NB4 (cell line): Measurements from ENCODE around the gene ADK.

Experiments used
- DNase-seq: peaks from one replicate; pipeline ENCODE4 v3.0.0; 2010; ENCODE audit warnings: low read depth
- H3K4me3 ChIP-seq: one replicate; pipeline ENCODE4 v1.5.1; 2011; ENCODE audit warnings: mild to moderate bottlenecking, low read depth, low read length, moderate library complexity
- MYC ChIP-seq: IDR thresholded peaks from 2 replicates; pipeline ENCODE4 v1.6.1; 2011; ENCODE audit warnings: low read depth, low read length
- POLR2A ChIP-seq: IDR thresholded peaks from 2 replicates; pipeline ENCODE4 v1.6.1; 2011; ENCODE audit warnings: mild to moderate bottlenecking; ENCODE audit not compliant: insufficient read length; ENCODE audit errors: extremely low read depth
- TF ChIP-seq, protein P1 (sequence below): IDR thresholded peaks from 2 replicates; pipeline ENCODE4 v1.6.1; 2011; ENCODE audit warnings: low read depth, low read length
- TF ChIP-seq, protein P2 (sequence below): IDR thresholded peaks from one replicate; pipeline ENCODE4 v1.5.1; 2012; ENCODE audit warnings: low read depth, low read length

Gene ADK

DNA sequence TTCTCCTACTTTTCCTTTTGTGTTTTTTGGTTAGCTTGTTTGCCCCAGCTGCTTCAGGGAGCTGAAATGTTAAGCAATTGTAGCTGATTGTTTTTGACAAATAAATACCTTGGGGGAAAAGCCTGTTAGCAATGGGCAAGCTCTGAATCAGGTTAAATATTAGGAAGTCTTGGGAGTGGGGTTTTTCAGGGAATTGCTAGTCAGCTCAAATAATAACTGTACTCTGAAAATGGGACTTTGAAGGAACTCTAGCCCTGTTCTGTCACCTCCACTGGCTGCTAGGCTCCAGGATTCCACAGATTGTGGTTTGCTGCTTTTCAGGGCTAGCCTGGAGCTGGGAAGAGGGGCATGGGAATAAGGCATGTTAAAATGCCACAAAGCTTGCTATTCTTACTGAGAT is 39.5 kb downstream of the ADK start:
- peak overlapping the region; percentile 50 for H3K4me3 ChIP-seq
- TF ChIP-seq, protein P1, sequence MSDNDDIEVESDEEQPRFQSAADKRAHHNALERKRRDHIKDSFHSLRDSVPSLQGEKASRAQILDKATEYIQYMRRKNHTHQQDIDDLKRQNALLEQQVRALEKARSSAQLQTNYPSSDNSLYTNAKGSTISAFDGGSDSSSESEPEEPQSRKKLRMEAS, result no peak
- no peak for TF ChIP-seq MYC
- no peak for TF ChIP-seq POLR2A
- TF ChIP-seq, protein P2, sequence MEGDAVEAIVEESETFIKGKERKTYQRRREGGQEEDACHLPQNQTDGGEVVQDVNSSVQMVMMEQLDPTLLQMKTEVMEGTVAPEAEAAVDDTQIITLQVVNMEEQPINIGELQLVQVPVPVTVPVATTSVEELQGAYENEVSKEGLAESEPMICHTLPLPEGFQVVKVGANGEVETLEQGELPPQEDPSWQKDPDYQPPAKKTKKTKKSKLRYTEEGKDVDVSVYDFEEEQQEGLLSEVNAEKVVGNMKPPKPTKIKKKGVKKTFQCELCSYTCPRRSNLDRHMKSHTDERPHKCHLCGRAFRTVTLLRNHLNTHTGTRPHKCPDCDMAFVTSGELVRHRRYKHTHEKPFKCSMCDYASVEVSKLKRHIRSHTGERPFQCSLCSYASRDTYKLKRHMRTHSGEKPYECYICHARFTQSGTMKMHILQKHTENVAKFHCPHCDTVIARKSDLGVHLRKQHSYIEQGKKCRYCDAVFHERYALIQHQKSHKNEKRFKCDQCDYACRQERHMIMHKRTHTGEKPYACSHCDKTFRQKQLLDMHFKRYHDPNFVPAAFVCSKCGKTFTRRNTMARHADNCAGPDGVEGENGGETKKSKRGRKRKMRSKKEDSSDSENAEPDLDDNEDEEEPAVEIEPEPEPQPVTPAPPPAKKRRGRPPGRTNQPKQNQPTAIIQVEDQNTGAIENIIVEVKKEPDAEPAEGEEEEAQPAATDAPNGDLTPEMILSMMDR, result no peak
- no peak for DNase-seq

DNA sequence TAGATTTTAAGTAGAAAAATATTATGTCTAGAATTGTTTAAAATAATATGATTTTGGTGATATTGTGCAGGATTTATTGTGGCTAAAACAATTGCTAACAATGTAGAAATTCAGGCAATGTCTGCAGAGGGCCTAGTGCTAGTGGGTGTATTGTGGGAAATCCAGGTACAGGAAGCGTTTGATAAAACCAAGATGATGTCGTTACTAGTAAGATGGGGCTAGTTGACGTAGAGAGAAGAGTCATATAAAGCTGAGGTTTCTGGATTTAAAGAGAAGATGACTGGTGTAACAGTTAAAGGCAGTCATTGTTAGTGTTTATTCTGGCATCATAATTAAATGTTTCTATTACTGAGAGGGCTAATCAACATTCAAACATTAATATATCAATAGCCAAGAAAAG is 43.5 kb downstream of the ADK start:
- no peak for DNase-seq
- H3K4me3 ChIP-seq, result no peak overlapping the region
- TF ChIP-seq, protein P2, result no peak
- TF ChIP-seq, protein P1, result no peak
- TF ChIP-seq MYC, result no peak
- TF ChIP-seq POLR2A, result no peak

DNA sequence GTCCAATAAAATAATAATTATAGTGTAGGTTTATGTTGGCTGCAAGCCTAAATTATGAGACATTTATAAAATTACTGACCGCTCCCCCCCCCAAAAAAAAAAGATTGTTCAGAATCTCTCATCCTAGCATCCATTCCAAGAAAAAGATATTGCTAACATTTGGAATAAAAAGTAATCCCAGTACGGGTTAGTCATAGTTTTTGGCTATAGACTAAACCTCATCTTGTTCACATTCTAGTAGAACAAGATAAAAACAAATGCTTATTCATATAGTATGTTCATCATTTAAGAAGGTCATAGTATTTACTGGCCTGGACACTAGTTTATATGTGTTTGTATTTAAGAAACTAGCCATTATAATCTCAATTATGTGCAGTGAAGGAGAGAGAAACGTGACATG is 44.0 kb downstream of the ADK start:
- DNase-seq, result no peak
- TF ChIP-seq POLR2A (no peak), MYC (no peak)
- TF ChIP-seq, protein P1, result no peak
- TF ChIP-seq, protein P2, result no peak

DNA sequence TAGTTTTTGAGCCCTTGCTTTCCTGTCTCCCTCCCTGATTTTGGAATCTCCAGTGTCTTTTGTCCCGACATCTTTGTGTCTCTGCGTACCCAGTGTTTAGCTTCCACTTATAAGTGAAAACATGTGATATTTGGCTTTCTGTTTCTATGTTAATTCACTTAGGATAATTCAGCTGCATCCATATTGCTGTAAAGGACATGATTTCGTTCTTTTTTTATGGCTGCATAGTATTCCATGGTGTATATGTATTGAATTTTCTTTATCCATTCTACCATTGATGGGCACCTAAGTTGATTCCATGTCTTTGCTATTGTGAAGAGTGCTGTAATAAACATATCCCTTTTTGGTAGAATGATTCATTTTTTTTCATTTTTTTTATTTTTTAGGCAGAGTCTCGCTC is 48.3 kb downstream of the ADK start:
- DNase-seq, result no peak
- TF ChIP-seq, protein P1, result no peak
- no peak overlapping the region for H3K4me3 ChIP-seq

More for the DNA sequence above, 44.0 kb downstream of the ADK start:
- H3K4me3 ChIP-seq, result no peak overlapping the region

DNA sequence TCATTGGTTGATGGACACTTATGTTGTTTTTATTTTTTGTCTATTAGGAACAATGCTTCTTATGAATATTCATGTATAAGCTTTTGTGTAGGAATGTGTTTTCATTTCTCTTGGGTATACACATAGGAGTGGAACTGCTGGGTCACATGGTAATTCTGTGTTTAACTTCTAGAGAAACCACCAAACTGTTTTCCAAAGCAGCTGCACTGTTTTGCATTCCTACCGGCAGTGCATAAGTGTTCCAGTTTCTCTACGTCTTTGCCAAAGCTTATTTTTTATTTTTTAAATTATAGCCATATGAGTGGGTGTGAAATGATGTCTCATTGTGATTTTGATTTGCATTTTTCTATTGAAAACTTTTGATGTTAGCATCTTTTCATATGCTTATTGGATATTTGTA is 51.3 kb downstream of the ADK start:
- TF ChIP-seq, protein P1, result no peak
- TF ChIP-seq, protein P2, result no peak
- TF ChIP-seq POLR2A (no peak), MYC (no peak)
- H3K4me3 ChIP-seq, result no peak overlapping the region
- no peak for DNase-seq

DNA sequence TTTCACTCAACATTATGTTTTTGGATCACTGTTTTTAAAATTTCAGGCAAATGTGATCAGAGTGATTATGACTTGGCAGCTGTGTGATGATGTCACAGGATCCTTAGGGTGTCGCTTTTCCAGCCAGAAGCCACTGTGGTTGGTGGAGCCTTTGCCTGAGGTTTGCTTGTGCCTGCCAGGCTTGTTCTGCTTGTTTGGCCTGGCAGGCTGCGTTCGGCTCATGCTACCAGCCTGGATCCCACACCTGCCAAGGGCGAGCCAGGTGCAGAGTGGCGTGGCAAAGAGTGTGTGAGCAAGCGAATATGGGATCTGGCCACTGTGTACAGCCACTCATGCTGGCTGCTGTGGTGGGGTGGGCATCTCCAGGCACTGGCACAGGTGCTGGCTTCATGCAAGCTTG is 55.7 kb downstream of the ADK start:
- TF ChIP-seq, protein P2, result no peak
- TF ChIP-seq POLR2A (no peak), MYC (no peak)
- TF ChIP-seq, protein P1, result no peak
- DNase-seq, result no peak
- no peak overlapping the region for H3K4me3 ChIP-seq
